Activated naive CD4-positive, alpha-beta T cell treated with anti-CD3 and anti-CD28 coated beads, Interleukin-2, amount 50 U/mL, for 72 hours (primary cell): ENCODE data around the gene CLEC16A. TPM values are rescaled to one million over a fixed set of nuclear protein-coding genes. Genes with fewer than 3 reads are reported as not detected.
"Not testable (repeated sequence)": the region's sequence is repeated elsewhere in the genome, so short reads cannot be mapped to it uniquely, and the experiment has no call there.

Source experiments
- ATAC-seq, 2 donors: fragments of 150-1000 bp; cut with Tn5 transposase; 2 replicates each; pipeline ENCODE4 v1.10.0; 2021; ENCODE audit warnings: mild to moderate bottlenecking in 2 of 2, moderate library complexity in 2 of 2
- DNase-seq, 2 donors: peaks; one replicate each; pipeline ENCODE4 v3.0.0; 2021 to 2022; ENCODE audit warnings: low spot score in 2 of 2
- H3K27ac Mint-ChIP-seq, 2 donors: one replicate each; pipeline ENCODE4 v1.8.0; 2022; ENCODE audit warnings: mild to moderate bottlenecking in 2 of 2, mixed read lengths in 2 of 2
- H3K36me3 Mint-ChIP-seq, 2 donors: one replicate each; pipeline ENCODE4 v1.8.0; 2022; ENCODE audit warnings: mixed read lengths in 2 of 2
- H3K9me3 Mint-ChIP-seq, 2 donors: one replicate each; pipeline ENCODE4 v1.8.0; 2022; ENCODE audit warnings: mixed read lengths in 2 of 2
- total RNA-seq, 2 donors: library from RNA; stranded (reverse); gene quantifications; one replicate each; pipeline ENCODE4 v1.2.3, GENCODE V29; 2022

CLEC16A gene
- total RNA-seq, 2 donors from 2014 or later, result 28.0 to 33.2 TPM

DNA sequence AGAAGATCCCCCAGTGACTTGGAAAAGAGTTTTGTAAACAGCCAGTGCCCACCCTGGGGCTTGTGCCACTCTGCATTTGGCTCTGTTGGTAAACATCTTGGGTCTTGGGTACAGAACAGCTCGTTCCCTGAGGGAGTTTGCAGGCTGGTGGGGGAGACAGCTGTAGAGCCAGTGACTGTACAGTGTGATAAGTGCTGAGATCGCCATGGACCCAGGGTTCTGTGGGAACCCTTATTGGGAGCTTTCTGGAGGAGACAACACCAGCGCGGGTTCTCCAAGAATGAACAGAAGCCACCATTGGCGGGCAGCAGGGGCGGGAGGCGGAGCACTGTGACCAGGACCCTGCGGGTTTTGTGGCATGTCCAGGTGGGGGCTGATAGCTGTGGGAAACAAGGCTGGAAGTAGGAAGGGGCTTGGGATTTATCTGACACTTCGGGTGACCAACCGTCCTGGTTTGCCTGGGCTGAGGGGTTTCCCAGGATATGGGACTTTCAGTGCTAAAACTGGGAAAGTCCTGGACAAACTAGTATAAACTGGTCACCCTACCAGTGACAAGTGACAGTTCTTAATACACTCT, 2.9 kb downstream of the CLEC16A start:
- no peak overlapping the region for H3K27ac Mint-ChIP-seq
- no peak for DNase-seq
- no peaks in the 10 kb centered on the region for H3K9me3 Mint-ChIP-seq
- ATAC-seq, result no peak
- H3K36me3 Mint-ChIP-seq, result no peaks in the 10 kb centered on the region

DNA sequence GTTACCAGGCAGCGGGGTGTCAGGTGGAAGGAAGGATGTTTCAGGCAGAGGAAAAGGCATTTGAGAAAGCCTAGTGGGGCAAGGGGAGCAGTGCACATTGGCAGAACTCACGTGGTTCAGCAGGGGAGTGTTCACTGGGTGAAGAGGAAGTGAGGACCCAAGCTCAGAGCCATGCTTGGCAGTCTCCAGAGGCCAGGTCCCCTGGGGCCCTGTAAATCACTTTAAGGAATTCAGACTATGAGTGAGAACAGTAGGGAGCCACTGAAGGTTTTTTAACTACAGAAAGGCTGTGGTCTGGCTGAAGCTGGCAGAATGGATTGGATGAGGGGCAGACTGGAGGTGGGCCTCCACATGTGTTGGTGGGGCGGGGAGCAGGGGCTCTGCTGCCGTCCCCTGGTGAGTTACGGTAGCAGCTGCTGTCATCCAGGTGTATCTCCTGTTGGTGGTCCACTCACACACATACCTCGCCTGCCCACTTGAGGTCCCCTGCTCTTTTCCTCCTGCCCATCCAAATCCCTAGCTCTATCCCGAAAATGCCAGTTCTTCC, 5.1 kb downstream of the CLEC16A start:
- H3K36me3 Mint-ChIP-seq, result no peaks in the 10 kb centered on the region

GRCh38 chr16:10950393-10950792, 6.0 kb downstream of the CLEC16A start:
- ATAC-seq (no peak), DNase-seq (no peak)
- no peaks in the 10 kb centered on the region for H3K9me3 Mint-ChIP-seq
- H3K27ac Mint-ChIP-seq, result peak overlapping the region in 1 of 2 donors; percentile 59
- no peaks in the 10 kb centered on the region for H3K36me3 Mint-ChIP-seq

More for the DNA sequence above, 5.1 kb downstream of the CLEC16A start:
- H3K9me3 Mint-ChIP-seq, result no peaks in the 10 kb centered on the region
- H3K27ac Mint-ChIP-seq, result peak overlapping the region; percentile 45 to 59
- ATAC-seq, result peak; percentile 51 to 68
- no peak for DNase-seq

DNA sequence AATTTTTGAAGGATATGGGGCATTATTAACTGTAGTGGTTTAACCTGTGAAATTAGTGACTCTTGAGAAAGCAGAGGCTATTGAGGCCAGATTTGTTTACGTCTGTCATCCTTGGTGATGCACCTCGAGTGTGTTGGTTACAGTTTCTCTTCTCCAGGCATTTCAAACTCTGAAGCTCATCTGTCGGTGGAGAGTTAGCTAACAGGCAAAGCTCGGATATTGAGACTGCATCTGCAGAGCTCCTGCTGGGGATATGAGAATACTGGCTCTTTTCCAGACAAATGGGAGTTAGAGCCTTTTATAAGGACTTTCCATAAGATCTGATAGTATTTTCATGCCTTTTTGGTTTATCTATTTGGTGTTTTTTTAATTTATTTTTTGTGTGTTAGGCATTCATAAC, 6.7 kb downstream of the CLEC16A start:
- no peaks in the 10 kb centered on the region for H3K36me3 Mint-ChIP-seq
- H3K9me3 Mint-ChIP-seq, result no peaks in the 10 kb centered on the region
- DNase-seq (no peak), ATAC-seq (no peak)
- no peak overlapping the region for H3K27ac Mint-ChIP-seq

- H3K27ac Mint-ChIP-seq, result peak overlapping the region in 1 of 2 donors; percentile 76
- H3K9me3 Mint-ChIP-seq, result no peaks in the 10 kb centered on the region
- H3K36me3 Mint-ChIP-seq, result no peaks in the 10 kb centered on the region
- DNase-seq (no peak), ATAC-seq (no peak)
These were observed 10.5 kb downstream of the CLEC16A start for GRCh38 chr16:10954903-10955302.

DNA sequence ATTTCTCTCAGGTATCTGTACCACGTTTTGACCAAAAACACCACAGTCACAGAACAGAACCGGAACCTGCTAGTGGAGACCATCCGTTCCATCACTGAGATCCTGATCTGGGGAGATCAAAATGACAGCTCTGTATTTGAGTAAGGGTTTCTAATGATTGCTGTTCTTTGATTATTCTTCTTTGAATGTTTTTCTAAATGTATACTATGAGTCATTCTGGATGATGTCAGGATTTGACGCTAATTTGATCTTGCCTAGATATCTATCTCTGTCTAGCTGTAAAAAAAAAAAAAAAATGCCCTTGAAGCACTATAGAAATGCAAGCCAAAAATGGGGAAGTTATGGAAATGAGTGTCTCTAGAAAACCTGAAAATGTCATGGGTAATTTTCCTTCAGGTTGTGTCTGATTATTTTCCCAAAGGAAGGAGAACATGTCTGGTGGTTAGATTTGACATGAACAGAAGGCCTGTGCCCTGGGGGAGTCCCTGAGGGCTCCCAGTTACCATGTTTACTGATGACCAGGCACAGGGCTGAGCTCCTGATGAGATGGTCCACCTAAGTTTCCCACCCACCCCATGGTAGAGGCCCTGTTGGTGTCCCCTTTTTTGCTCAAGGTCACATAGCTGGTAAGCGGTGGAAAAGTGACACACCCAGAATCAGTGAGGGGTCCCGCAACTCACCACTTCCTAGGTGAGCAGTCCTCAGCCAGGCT, 13.6 kb downstream of the CLEC16A start:
- ATAC-seq, result peak; percentile 73 to 88
- Mint-ChIP-seq H3K9me3 (no peaks in the 10 kb centered on the region), H3K36me3 (peaks cover 7% of the 10 kb centered on the region in 2 donors), H3K27ac (peak overlapping the region; percentile 59 to 87)
- no peak for DNase-seq

DNA sequence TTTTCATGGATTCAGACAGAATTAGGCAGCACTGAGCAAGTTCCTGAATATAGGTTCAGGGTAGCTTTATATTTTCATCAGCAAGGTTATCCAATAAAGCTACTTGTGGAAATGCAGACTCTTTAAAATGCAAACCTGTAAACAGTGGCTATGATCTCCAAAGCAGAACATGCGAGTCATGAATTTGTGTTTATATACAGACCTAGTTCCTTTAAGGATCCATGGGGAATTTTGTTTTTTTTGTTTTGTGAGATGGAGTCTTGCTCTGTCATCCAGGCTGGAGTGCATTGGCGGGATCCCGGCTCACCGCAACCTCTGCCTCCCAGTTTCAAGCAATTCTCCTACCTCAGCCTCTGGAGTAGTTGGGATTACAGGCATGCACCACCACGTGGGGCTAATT, 14.8 kb downstream of the CLEC16A start:
- peaks cover 13% of the 10 kb centered on the region in 2 donors for H3K36me3 Mint-ChIP-seq
- no peaks in the 10 kb centered on the region for H3K9me3 Mint-ChIP-seq
- DNase-seq, result no peak
- no peak overlapping the region for H3K27ac Mint-ChIP-seq
- no peak for ATAC-seq

- peaks cover 13 to 20% of the 10 kb centered on the region in 2 donors for H3K36me3 Mint-ChIP-seq
- peaks cover 0 to 5% of the 10 kb centered on the region in 2 donors for H3K9me3 Mint-ChIP-seq
- H3K27ac Mint-ChIP-seq, result peak overlapping the region in 1 of 2 donors; percentile 65
- DNase-seq (no peak), ATAC-seq (peak in 1 of 2 donors; percentile 9)
These were observed 16.9 kb downstream of the CLEC16A start for GRCh38 chr16:10961231-10961630.

DNA sequence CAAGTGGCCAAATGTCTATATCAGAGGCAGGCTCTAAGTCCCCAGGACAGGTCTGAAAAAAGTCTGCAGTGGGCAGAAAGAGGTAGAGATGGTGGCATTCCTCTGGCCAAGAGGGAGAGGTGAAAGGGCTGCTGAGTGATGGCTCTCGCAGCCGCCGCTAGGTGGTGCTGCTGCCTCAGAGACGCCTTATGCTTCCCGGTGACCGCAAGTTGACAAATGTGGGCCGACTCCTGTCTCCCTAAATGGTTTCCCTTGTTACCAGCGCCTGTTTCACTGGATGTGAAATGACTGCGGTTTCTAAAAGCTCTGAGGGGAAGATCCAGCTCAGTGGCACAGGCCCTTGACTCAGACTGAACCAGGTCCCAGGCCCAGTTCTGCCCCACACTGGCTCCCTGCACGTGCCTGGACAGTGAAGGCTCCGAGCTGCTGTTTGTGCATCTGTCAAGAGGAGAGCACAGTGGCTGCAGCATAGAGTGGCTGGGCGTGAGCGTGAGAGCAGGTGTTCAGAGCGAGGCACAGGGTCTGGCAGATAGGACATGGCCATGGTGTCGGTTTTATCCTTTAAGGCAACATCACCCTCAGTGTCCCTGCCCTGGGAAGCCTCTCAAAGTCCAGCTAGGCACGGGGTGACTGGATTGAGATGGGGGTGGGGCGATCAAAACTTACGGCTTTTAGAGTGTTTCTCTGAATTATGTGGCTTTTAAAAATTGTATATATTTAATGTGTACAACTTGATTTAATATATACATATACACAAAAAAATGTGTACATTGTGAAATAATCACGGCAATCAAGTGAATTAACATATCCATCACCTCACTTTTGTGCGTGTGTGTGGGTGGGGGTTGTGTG, 19.9 kb downstream of the CLEC16A start:
- DNase-seq (peak; percentile 88 to 91), ATAC-seq (peak; percentile 55 to 64)
- Mint-ChIP-seq H3K27ac (peak overlapping the region; percentile 98 to 99), H3K9me3 (peaks cover 0 to 8% of the 10 kb centered on the region in 2 donors), H3K36me3 (peaks cover 13 to 31% of the 10 kb centered on the region in 2 donors)

DNA sequence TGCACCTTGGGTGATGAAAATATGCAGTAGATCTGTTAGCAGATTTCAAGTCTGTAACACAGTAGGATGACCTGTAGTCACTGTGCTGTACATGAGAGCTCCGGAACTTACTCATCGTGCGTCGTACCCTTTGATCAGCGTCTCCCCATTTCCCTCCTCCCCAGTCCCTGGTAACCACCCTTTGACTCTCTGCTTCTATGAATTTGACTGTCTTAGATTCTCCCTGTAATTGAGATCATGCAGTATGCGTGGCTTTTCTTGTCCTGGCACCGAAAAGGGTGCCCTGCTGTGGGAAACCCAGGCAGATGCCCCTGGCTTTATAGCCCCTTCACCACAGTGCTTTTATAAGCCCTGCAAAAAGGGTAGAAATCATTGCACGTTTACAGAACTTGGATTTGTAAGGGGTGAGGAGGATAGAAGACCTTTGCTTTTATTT, 20.5 kb downstream of the CLEC16A start:
- H3K27ac Mint-ChIP-seq, result peak overlapping the region; percentile 98 to 99
- peaks cover 13 to 31% of the 10 kb centered on the region in 2 donors for H3K36me3 Mint-ChIP-seq
- DNase-seq (no peak), ATAC-seq (peak; percentile 76 to 85)
- H3K9me3 Mint-ChIP-seq, result peaks cover 0 to 8% of the 10 kb centered on the region in 2 donors

- DNase-seq (no peak), ATAC-seq (peak; percentile 47 to 60)
- Mint-ChIP-seq H3K9me3 (peaks cover 0 to 8% of the 10 kb centered on the region in 2 donors), H3K36me3 (peaks cover 13 to 31% of the 10 kb centered on the region in 2 donors), H3K27ac (peak overlapping the region; percentile 98 to 99)
These were observed 21.2 kb downstream of the CLEC16A start for GRCh38 chr16:10965440-10966061.

- Mint-ChIP-seq H3K27ac (peak overlapping the region; percentile 98 to 99), H3K36me3 (peaks cover 17 to 31% of the 10 kb centered on the region in 2 donors), H3K9me3 (peaks cover 0 to 8% of the 10 kb centered on the region in 2 donors)
- DNase-seq (no peak), ATAC-seq (no peak)
These were observed 21.8 kb downstream of the CLEC16A start for GRCh38 chr16:10966129-10966528.

DNA sequence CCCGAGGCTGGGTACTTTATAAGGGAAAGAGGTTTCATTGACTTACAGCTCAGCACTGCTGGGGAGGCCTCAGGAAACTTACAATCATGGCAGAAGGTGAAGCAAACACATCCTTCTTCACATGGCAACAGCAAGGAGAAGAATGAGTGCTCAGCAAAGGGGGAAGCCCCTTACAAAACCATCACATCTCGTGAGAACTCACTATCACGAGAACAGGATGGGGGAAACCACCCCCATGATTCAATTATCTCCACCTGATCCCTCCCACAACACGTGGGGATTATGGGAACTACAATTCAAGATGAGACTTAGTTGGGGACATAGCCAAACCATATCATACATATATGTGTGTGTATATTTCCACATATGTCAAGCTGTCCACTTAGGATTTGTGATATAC, 22.2 kb downstream of the CLEC16A start:
- peak overlapping the region; percentile 98 to 99 for H3K27ac Mint-ChIP-seq
- H3K9me3 Mint-ChIP-seq, DNase-seq: not testable (repeated sequence)
- H3K36me3 Mint-ChIP-seq, result peaks cover 18 to 31% of the 10 kb centered on the region in 2 donors
- ATAC-seq, result peak; percentile 1 to 31

DNA sequence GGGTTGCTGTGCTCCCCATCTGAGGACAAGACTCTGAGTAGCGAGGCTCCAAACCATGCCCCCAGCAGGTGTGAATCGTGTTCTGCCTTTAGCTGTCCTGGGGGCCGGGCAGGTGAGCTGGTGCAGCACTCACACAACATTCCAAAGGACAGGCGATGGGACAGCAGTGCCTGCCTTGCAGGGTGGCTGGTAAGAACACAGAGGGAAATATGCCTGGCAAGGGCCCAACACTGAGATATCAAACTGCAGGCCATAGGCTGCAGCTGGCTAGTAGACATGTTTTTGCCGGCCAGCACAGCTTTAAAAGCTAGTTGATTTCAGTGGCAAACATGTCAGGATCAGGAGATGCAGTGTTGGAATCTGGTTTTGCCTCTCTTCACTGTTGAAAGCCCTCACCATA, 23.6 kb downstream of the CLEC16A start:
- DNase-seq (no peak), ATAC-seq (no peak)
- Mint-ChIP-seq H3K27ac (no peak overlapping the region), H3K9me3 (peaks cover 0 to 8% of the 10 kb centered on the region in 2 donors), H3K36me3 (peaks cover 14 to 27% of the 10 kb centered on the region in 2 donors)

DNA sequence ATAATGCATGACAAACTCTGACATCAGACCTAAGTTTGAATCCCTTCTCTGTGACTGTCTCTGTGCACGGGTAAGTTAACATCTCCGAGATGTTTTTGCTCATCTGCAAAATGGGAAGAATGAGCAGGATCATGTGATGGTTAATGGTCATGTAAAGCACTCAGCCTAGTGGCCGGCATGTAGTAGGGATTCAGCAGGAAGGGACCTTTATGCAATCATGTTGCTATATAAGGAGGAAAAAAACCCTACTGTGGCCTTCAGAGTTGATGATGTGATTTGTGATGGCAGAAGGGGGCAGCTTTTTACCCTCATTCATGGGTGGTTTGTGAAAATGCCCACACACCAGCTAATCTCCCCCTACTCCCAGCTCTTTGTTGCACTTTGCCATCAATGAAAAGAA, 24.1 kb downstream of the CLEC16A start:
- ATAC-seq (no peak), DNase-seq (no peak)
- peak overlapping the region in 1 of 2 donors; percentile 72 for H3K27ac Mint-ChIP-seq
- H3K9me3 Mint-ChIP-seq, result peaks cover 0 to 8% of the 10 kb centered on the region in 2 donors
- H3K36me3 Mint-ChIP-seq, result peaks cover 13 to 26% of the 10 kb centered on the region in 2 donors

- no peak for ATAC-seq
- Mint-ChIP-seq H3K36me3 (peaks cover 16 to 29% of the 10 kb centered on the region in 2 donors), H3K9me3 (peaks cover 0 to 8% of the 10 kb centered on the region in 2 donors), H3K27ac (no peak overlapping the region)
- no peak for DNase-seq
These were observed 25.3 kb downstream of the CLEC16A start for GRCh38 chr16:10969615-10970014.
